ENCODE measurements around the gene COL5A1.

COL5A1 gene

DNA sequence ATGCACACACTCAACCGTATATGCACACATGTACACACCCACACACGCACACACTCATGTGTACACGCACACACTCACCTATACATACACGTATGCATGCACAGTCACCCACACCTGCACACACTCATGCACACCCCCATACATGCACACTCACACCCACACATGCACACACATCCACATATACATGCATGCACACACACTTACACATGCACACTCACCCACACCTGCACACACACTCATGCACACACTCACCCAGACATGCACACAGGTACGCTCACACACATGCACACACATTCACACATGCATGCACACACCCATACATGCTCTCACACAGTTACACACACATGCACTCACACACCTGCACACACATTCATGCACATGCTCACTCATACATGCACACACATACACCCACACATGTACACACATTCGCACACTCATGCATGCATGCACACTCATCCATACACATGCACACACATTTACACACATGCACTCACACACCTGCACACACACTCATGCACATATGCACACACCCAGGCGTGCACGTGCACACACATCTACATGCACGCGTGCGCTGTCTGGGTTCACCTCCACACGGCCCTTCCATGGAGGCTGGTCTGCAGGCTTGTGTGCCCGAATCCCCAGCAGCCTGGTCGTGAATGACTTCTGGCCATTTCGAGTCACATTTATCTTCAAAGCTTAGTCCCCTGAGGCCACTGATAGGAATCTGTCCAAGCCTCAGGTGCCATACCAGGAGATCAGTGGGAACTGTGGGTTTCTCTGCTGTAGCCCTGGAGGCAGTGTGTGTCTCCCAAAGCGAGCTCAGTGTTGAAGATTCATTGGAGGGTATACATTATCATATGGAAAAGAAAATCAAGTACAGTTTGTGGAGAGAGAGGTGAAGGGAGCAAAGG is 103.0 kb downstream of the COL5A1 start:
- no peak for DNase-seq (ENCODE audit: low read depth)

DNA sequence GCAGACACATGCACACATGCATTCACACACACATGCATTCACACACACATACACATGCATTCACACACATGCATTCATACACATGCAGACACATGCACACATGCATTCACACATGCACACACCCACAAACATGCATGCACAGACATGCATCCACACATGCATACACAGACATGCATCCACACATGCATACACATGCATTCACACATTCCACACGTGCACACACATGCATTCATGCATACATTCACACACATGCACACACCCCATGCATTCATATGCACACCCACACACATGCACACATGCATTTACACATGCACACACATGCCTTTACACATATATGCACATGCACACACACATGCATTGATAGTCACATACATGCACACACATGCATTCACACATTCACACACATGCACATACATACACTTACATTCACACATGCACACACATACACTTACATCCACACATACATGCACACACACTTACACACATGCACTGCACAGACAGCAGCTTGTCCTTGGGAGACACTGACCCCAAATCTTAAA is 106.4 kb downstream of the COL5A1 start:
- DNase-seq (ENCODE audit: low read depth) = no peak

GRCh38 chr9:134748591-134748990 is 107.0 kb downstream of the COL5A1 start:
- DNase-seq (ENCODE audit: low read depth) = no peak

DNA sequence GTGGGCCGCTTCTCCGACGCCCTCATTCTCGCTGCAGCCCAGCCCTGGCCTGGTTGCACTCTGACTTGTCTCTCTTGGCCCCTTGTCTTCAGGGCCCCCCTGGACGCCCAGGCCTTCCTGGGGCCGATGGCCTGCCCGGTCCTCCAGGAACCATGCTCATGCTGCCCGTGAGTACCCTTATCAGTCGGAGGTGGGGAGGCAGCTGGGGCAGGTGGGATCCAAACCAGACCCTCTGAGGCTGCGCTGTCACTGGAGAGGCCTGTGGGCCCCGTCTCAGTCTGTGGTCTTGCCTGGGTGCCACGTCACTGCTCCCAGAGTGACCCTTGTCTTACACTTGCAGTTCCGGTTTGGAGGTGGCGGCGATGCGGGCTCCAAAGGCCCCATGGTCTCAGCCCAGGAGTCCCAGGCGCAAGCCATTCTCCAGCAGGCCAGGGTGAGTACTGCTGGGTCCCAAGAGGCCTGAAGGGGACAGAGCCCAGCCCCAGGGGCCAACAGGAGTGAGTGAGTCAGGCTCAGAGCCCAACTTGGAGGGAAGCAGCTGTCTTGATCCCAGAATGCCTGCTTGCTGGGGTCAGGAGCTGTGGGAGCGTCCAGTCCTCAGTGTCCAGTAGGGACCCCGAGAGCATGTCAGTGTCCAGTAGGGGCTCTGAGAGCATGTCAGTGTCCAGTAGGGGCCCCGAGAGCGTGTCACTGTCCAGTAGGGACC is 109.0 kb downstream of the COL5A1 start:
- no peak for DNase-seq (ENCODE audit: low read depth)

DNA sequence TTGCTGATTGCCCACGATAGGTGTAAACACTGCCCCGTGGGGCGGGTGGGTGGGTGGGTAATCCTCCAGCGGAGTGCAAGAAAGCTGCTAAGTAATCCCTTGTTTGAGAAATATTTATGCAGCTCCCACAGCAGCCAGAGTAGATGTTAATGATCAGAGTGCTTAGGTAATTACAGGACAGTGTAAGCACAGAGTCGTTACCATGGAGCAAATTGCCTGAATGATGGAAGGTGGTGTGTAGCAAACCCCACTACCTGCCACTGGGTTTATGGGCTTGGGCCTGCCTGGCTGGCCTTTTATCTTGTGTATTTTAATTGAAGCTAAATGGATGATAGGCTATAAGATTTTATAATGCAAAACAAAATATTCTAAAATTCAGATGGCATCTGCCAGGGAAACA is 110.0 kb downstream of the COL5A1 start:
- no peak for DNase-seq (ENCODE audit: low read depth)

DNA sequence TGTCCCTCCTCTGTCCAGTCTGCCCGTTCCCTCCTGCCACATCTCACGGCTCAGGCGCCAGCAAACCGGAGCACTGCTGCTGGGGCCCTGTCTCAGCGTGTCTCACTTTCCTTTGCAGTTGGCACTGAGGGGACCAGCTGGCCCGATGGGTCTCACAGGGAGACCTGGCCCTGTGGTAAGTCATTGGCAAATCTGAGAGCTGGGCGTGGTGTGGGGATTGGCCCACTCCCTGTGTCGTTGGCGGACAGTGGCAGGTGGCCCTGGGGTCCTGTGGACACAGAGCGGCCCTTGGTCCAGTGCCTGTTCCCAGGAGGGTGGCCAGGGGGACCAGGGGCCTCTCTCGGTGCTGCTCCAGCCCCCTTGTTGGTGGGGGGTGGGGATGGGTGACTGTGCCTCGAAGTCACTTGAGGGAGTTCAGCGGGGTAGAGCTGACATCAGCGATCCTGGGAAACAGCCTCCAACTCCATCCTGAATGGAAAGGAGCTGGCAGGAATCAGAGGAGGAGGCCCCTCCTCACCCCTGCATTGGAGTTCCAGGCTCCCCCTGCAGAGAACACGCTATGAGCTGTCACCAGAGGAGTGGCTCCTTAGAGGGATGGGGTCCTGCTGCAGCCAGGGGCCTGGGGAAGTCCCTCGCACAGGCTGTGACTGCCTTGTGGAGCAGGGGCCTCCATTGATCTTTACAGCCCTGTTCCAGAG is 111.0 kb downstream of the COL5A1 start:
- no peak for DNase-seq (ENCODE audit: low read depth)

GRCh38 chr9:134753191-134753590 is 111.6 kb downstream of the COL5A1 start:
- no peak for DNase-seq (ENCODE audit: low read depth)

DNA sequence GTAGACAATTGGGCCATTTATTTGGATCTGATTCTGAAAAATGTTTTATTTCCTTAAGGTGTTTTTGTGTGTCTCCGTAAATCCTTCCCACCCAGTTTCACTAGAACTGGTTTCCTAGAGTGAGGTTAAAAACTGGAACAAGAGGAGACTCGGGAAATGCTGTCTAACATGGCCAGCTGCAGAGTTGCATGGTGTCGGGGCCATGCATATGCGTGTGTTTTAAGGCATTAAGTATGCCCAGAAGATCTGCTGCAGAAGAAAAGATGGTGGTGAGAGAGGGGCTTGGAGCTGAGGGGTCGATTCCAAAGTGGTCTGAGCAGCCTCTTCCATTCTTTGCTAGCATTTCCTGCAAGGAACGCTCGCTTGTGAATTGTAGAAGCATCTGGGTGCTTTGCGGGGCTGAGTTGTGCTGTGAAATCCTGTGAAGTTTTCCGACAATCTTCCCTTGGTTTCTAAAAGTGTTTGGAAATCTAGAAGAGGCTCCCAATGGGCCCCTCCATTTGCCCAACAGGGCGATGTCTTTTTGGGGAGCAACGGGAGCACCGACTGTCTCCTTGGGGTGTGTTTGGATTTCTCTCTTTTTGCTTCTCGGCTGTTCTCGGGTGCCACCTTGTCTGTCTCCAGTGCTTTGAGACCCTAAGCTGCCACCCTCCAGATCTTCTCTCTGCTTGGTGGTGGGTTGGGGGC is 113.8 kb downstream of the COL5A1 start:
- no peak for DNase-seq (ENCODE audit: low read depth)

DNA sequence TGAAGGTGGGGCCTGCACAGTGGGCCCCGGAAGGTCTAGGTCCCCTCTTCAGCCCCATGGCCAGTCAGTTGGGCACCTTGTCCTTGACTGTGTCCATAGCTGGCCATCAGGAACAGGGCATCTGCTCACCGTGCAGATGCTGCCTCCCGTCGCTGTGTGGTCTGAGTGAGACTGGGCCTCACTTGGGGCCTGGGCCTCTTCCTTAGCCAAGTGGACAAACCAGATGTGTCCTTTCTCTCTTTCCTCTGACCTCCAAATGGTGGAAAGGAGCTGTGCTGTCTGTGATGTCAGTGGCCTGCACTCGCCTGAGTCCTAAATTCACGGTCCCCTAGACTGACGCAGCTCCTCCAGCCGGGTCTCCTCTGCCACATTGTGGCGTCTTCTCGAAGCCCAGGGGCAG is 114.5 kb downstream of the COL5A1 start:
- DNase-seq (ENCODE audit: low read depth) = no peak

DNA sequence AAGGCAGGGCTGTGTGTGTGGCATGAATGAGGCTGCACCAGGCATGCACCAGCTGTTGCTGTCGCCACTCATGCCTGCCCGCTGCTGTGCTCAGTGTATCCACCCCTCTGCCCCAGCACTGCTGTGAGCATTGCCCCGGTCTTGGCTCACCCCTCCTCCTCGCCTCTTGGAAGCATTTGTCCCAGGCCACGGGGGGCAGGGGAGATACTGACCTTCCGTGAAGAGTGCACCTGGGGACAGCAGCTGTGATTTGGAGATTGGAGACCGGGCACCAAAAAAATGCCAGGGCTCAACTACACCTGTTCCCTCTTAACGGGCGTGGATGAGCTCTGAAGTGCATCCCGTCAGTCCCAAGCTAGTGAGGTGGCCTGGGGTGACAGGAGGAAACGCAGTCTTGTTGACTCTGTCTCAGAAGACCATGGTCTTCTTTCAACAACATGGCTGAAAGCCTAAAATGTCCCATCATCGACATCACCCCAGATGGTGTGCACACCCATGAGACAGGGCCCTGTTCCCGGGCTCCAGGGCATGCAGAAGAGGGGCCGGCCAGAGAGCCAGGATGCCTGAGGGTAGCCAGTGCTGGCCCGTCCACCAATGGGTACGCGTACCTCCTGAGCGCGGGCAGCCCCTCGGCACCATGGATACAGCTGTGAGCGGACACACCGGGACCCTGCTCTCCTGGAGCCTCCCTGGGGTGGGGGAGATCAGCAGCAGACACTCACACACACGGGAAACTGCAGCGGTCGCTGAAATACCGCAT is 115.8 kb downstream of the COL5A1 start:
- no peak for DNase-seq (ENCODE audit: low read depth)

DNA sequence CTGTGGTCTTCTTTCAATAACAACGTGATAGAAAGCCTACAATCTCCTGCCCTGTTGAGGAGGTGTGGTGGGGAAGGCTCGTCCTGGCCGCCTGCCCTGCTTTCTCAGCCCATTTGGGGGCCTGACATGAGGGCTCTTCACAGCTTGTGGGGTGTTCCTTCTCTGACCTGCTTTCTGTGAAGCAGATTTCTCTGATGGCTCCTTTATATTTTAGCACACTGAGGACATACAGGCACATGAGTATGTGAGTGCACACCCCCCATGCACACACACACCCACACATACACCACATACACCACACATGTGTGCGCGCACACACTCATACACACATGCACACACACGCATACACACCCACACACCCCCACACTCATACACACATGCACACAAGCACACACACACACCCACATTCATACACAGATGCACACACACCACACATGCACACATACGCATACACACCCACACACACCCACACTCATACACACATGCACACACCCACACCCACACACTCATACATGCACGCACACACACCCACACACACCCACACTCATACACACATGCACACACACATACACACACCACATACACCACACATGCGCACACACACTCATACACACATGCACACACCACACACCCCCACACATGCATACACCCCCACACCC is 117.5 kb downstream of the COL5A1 start:
- no peak for DNase-seq (ENCODE audit: low read depth)

GRCh38 chr9:134759913-134760312 is 118.3 kb downstream of the COL5A1 start:
- no peak for DNase-seq (ENCODE audit: low read depth)

- no peak for DNase-seq (ENCODE audit: low read depth)
These were observed 119.3 kb downstream of the COL5A1 start for GRCh38 chr9:134760750-134761420.

DNA sequence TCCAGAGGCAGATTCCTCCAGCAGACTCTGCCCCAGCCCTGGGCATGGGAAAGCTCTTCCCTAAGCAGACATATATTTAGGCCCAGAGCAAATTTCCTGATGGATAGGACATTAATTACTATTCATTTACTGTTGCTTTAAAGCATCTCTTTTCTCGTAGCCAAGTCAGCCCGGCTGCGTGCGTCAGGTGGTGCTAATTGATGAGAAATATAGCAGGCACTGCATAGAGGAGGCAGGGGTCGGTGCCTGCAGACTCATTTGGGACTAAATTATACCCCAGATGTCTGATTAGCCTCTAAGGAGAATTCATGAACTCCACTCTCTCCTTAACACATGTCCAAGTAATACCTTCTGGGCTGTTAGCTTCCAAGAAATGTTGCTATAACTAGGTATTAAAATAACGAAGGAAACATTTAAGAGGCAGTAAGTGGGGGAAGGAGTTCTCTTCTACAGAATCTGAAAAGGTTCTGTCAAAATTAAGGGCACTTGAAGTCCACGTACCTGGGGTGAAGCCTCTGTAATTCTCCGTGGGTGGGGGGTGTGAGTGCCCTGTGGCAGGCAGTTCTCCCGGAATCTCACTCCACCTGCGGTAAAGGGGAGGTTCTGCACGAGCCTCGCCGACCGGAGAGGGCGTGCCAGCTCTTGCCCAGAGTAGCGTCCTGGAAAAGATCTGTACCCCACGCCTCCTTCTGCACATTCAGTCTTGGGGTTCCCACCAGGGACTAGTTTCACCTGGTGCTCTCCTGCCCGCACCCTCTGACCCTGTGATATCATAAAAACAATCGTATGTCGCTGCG is 123.1 kb downstream of the COL5A1 start:
- DNase-seq (ENCODE audit: low read depth) = no peak

DNA sequence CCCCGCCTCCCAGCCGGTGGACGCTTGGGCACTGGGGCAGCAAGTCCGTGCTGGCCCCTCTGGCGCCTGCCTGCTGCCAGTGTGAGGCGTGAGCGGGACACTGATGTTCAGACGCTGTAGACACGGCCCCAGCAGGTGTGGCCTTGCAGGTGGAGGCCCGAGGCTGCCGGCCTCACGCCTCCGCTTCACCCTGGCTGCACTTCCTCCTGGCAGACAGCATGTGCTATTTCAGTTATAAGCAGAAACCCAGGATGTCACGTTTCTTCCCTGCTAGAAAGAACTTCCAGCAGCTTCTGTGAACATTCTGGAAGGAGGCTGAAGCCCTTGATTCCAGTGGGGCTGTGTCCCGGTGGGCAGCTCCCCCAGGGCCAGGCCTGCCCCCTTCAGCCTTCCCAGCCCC is 124.2 kb downstream of the COL5A1 start:
- no peak for DNase-seq (ENCODE audit: low read depth)

DNA sequence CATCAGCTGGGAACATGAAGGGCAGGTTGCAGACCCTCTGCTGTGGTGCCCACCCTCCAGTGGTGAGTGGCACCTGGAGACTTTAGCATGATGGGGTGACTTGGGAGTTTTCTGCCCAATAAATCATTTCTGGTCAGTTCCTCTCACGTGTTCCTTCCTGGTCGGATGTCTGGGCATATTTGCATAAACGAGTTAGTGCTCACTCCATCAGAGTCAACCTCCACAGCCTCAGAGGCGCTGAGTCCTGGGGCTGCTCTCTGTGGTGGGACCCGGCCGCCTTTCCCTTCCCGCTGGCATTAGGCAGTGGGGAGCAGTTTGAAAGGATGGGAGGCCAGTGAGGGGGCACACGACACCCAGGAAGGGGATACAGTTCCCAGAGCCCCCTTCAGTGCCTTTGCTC is 125.0 kb downstream of the COL5A1 start:
- DNase-seq (ENCODE audit: low read depth) = no peak

DNA sequence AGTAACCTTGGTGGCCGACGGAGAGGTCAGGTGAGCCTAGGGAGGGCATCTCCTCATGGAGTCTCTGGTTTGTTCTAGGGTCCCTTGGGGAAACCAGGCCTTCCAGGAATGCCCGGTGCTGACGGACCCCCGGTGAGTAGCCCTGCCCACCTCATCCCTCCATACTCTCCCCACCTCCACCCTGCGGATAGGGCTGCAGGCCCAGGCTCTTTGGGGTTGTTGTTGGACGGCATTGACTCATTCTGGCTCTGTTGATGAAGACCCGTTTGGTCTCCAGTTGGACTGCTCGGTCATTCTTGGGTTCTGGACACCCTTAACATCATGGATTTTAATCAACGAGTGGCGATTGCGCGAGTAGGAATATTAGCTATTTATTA is 126.7 kb downstream of the COL5A1 start:
- no peak for DNase-seq (ENCODE audit: low read depth)

DNA sequence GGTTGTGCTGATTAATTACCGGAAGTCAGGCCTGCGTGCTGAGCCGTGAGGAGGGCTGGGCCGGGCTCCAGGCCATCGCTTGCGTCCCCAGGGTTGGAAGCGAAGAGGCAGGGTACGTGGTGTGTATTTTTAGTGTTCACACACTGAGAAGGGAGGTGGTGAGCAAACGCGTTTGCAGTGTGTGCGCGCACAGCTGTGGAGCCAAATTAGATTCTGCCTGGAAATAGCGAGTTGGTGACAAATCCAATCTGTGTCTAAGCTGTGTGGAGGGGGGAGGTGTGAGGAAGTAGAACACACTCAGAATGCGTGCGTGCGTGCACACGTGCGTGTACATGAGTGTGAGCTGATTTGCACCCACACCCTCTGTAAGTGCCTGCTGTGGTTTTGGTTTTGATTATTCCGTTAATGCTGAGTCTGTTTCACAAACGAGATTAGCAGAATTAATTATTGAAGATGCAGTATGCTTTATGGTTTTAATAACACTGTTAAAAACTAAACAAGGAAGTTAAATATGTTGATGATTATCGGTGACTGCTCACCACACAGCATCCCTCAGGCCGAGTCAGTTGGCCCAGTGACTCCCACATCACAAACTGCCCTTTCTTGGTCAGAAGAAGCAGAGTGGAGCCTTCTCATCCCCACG is 127.2 kb downstream of the COL5A1 start:
- no peak for DNase-seq (ENCODE audit: low read depth)
